Inflammatory macrophage treated with lipopolysaccharide for 1 hour (primary cell): ENCODE data around the gene MSANTD4.
"Not testable (repeated sequence)": the region's sequence is repeated elsewhere in the genome, so short reads cannot be mapped to it uniquely, and the experiment has no call there.

ENCODE experiments used
- DNase-seq, 2 donors: peaks; one replicate each; pipeline ENCODE4 v3.0.0-alpha.2; 2020 to 2022

The MSANTD4 gene

DNA sequence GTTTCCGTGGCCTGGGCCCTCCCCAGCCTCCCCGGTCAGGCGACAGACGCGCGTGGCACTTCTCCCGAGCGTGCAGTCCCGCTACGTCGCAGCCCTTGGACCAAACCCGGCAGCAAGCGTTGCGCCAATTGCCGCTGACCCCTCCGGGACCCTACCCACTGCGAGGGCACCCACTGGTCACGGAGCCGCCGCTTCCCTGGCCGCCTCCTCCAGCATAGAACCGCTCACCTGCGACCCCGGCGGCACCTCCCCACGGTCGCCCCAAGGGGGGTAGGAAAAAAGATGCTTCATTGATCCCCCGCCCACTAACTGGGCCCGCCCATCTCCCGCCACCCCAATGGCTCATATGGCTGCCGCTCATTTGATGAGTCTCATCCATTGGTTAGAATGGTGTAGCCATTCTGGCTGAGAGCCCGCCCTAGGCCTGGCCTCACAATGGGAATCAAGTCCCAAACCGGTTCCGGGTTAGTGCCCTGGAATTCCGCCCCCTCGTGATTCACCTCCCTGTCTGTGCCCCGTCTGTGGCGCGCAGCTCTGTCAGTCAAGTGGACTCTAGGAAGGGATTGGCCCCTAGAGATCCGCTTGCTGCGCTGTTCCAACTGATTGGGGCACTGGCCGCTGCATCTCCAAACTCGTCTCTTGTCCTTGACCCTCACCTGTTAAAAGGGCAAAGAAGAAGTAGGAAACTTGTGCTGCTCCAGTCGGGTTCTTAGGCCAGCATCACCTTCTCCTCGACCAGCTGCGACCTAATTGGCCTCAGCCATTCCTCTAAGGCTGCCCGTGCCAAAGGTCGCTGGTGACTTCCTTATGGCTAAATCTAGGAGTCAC, at the start of gene MSANTD4:
TSS of gene MSANTD4 (minus strand) at position 274 of the 828 bp plus-strand sequence. CDS start 11,323 bp downstream, outside the sequence.
- peak; percentile 99 for DNase-seq

- DNase-seq = peak in 1 of 2 donors; percentile 5
Measured at GRCh38 chr11:106070606-106071005, 48.6 kb upstream of the MSANTD4 start.

- DNase-seq = no peak
Measured at GRCh38 chr11:106063009-106063408, 41.0 kb upstream of the MSANTD4 start.

GRCh38 chr11:106061954-106062949, 40.2 kb upstream of the MSANTD4 start:
- DNase-seq = no peak

DNA sequence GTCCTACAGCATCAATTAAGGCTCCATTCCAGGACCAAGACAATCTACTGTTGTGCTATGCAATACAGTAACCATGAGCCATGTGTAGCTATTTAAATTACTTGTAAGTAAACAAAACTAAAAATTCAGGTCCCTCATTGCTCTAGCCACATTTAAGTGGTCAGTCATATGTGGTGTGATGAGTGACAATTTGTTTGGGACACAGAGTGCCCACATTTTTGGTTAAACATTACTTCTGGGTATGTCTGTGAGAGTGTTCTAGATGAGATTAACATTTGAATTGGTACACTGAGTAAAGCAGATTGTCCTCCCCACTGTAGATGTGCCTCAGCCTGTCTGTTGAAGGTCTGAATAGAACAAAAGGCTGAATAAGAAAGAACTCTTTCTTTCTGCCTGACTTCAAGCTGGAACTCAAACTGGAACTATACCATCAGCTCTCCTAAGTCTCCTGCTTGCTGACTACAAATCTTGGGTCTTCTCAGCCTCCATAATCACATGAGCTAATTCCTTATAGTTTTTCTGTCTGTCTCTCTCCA, 39.3 kb upstream of the MSANTD4 start:
- DNase-seq = no peak

- no peak for DNase-seq
Measured at GRCh38 chr11:106059617-106060016, 37.6 kb upstream of the MSANTD4 start.

- DNase-seq = not testable (repeated sequence)
Measured at GRCh38 chr11:106058377-106058776, 36.3 kb upstream of the MSANTD4 start.

- DNase-seq = no peak
Measured at GRCh38 chr11:106051103-106051502, 29.1 kb upstream of the MSANTD4 start.

DNA sequence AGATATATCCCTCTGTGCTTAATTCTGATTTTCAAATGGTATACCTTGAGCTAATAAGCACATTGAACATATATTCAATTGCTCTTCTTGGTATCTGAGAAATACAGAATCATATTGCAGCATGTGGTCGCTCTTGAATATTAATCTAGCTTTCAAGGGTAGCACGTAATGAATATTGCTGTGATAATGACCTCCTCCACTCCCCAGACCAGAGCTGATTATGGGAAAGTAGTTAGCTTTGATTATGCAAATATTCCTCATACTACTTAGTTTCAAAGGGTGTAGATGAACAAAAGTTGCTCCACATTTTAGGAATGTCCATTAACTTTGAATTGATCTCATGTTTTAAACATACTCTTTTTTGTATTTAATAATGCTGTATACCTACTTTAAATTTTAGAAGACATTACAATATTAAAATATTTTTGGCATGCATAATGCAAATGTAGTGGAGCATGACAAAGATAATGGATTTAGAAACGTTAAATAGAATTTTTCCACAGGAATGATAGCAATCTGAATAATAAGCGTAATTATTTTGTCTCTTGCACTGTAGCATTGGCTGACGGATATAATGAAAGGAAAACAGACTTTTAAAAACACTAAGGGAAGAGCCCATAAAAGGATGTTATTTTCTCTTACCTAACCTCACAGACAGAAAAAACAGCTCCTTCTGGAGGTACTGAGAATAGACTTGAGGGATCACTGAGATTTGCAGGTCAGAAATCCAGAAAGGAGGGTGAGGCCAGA, 27.9 kb upstream of the MSANTD4 start:
- DNase-seq = no peak

- DNase-seq = no peak
Measured at GRCh38 chr11:106047631-106048030, 25.6 kb upstream of the MSANTD4 start.

DNA sequence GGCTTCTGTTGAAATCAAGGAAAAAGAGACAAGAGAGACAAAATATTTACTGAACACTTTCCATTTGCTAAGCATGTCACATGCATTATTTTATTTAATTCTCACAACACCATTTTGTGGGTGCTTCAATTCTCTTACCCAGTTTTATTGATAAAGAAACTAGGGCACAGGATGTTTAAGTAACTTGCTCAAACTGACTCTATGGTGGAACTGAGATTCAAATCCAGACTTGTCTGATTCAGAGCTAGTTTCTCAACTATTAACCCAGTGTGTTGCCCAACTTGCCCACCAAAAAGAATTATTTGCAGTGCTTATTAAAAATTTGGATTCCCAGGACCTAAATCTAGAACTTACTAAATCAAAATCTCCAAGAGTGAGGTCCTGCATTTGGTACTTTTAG, 21.5 kb upstream of the MSANTD4 start:
- no peak for DNase-seq

- DNase-seq = no peak
Measured at GRCh38 chr11:106032861-106033260, 10.8 kb upstream of the MSANTD4 start.

DNA sequence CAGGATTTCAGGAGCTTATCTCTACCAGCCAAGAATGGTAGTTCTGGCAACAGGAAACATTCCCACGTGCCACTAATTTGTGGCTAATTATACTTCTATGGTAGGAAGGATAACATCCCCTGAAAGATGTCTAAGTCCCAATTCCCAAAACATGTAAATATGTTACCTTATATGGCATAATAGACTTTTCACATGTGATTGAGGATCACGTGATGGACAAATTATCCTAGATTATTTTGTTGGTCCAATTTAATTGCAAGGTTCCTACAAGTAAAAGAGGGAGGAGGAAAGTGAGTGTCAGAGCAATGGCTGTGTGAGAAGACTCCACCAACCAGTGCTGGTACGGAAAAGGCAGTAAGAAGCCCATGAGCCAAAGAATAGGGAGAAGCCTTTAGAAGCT, 9.9 kb upstream of the MSANTD4 start:
- no peak for DNase-seq

DNA sequence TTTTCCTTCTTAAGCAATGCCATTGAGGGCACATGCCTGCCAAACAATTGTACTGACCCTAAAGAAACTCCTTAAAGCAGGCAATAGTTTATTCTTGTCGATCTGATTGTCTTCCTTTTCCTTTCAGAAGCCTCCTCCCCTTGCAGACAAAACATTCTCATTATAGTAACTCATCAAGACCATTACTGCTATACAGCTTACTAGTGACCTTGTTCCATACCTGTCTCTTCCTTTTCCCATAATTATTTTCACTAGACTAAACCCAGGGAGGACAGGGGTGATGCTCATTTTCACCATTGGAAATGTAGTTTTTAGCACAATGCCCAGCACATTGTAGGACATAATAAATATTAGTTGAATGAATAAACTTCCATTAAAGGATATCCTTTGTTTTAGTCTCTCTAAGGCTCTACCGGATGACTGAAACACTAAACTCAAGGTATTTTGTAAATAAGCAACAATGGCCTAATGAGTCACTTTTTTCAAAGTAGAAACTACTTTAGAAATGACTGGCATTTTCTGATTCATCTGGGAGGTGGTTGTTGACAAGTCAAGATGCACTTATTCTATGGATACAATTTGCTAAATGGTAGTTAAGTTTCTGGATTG, 9.3 kb upstream of the MSANTD4 start:
- DNase-seq = no peak

DNA sequence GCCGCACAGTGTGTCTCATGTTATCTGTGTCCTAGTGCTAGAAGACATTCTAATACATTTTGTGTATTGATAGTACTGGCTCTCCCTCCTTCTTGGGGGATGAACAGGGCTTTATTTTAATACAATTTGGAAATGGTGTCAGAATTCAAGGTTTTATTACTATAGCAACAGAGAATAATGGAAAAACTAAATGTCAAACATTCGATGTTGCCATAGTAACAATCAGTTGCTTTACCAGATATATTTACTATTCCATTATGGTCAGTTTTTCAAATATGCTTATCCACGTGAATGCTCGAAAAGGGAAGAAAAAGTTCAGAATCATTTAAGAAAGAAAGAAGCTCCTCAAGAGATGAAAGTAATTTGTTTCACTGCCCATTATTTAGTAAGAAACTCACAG, 8.6 kb upstream of the MSANTD4 start:
- DNase-seq = no peak

DNA sequence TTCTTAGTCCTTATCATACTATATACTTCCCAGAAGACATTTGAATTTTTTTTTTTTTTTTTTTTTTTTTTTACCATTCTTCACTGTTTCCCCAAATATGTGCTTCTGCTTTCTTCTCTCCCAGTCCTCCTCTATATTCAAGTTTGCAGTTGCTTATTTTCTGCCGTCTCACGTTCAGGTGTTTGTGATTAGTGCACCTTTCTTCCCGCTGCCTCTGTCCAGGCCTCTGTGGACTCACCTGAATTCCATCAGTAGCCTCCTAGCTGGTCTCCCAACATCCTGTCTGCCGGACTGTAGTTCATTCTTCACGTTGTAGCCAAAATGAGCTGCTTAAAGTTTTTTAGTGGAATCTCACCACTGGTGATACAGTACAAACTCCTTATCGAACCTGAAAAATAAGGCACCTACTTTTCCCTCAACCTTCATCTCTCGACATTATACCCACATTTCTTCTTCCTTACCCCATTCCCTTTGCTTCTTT, 795 bp upstream of the MSANTD4 start:
- no peak for DNase-seq

GRCh38 chr11:106021181-106021966, 666 bp downstream of the MSANTD4 start:
- peak; percentile 59 to 74 for DNase-seq

DNA sequence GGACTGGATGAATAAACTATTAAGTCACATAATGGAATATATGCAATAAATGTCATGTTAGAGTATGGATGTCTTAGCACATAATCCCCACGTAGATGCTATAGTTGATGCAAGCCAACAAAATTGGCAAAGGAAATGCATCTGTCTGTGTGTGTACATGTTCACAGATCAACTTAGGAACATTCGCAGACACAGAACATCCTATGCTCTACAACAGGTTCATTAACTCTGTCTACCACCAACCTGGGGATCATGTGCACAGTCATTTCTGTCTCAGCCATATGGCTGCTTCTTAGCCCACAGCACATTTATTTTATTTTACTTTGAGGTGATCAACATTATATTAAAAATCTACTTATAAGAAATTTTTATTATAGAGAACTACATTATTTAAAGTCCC, 4.9 kb downstream of the MSANTD4 start:
- no peak for DNase-seq

DNA sequence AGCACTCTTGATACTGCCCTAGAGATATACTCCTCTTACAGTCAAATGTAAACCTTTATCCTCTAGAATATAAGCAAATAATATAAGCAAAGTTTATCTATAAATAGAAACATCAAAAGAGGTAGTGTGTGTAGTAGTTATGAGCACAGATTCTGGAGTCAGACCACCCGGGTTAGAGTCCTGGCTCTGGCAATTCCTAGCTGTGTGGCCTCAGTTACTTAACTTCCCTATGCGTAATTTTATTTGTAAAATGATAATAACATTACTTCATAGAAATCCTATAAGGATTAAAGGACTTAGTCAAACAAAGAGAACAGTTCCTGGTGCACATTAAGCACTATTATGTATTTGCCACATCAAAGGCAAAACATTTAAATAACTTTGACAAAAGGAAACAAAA, 7.0 kb downstream of the MSANTD4 start:
- no peak for DNase-seq

DNA sequence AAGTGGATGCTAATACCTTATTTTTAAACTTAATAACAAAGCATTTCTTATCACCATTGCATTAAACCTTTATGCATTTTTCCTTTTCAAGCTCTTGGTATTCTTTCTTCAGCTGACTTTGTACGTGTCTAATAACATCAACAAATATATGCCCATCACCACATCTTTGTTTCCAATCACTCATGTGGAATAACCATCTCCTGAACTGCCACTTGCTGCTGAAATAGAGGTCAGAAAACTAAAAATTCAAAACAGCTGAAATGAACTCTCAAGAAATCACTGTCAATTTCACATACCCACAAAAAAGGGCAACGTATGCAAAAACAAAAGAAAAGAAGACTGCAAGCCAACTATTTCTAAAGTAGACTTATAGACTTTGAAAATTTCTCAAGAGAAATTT, 7.4 kb downstream of the MSANTD4 start:
- no peak for DNase-seq

DNA sequence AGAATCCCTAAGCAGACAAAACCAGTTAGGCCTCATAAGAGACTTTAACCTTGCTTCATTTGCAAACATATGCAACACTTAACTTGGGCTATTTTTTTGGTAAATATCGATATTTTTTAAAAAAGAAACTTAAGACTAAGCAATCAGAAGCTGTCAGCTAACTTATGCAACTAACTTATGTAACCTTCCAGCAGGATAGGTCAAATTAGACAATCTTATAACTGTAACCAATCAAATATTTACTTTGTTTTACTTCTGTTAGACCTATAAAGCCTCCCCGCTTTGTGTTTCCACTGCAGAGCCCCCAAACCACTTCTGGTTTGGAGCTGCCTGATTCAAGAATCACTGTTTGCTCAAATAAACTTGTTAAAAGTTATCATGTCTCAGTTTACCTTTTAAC, 8.0 kb downstream of the MSANTD4 start:
- no peak for DNase-seq
